Adipocyte (in vitro differentiated cells): ENCODE data around the gene SLC25A1.
"Not testable (repeated sequence)": the region's sequence is repeated elsewhere in the genome, so short reads cannot be mapped to it uniquely, and the experiment has no call there.

Experiments
- DNase-seq: peaks from one replicate; pipeline ENCODE4 v3.0.0-alpha.2; 2015; ENCODE audit warnings: low read depth
- H3K27me3 ChIP-seq: replicated peaks from 2 replicates; pipeline ENCODE4 v1.7.0; 2013; ENCODE audit warnings: mild to moderate bottlenecking, low read length, moderate library complexity; ENCODE audit not compliant: control insufficient read depth, insufficient read depth
- H3K36me3 ChIP-seq: 2 replicates; pipeline ENCODE4 v1.7.0; 2013; ENCODE audit warnings: low read length, mild to moderate bottlenecking, moderate library complexity; ENCODE audit not compliant: control insufficient read depth, insufficient read depth, severe bottlenecking
- H3K4me1 ChIP-seq: 2 replicates; pipeline ENCODE4 v1.7.0; 2013; ENCODE audit warnings: mild to moderate bottlenecking, low read length, moderate library complexity; ENCODE audit not compliant: control insufficient read depth, insufficient read depth
- H3K4me3 ChIP-seq: 2 replicates; pipeline ENCODE4 v1.7.0; 2013; ENCODE audit warnings: mild to moderate bottlenecking, low read length, moderate library complexity
- H3K9ac ChIP-seq: 2 replicates; pipeline ENCODE4 v1.7.0; 2013; ENCODE audit warnings: mild to moderate bottlenecking, low read length, moderate library complexity
- H3K9me3 ChIP-seq: 2 replicates; pipeline ENCODE4 v1.7.0; 2013; ENCODE audit warnings: mild to moderate bottlenecking, low read length, moderate library complexity; ENCODE audit not compliant: control insufficient read depth

The SLC25A1 gene

GRCh38 chr22:19169947-19170318 lies 8.6 kb downstream of the SLC25A1 start:
- peak overlapping the region; percentile 49 for H3K4me3 ChIP-seq
- no peak for DNase-seq
- H3K4me1 ChIP-seq, result peaks cover 36% of the 10 kb centered on the region
- H3K9me3 ChIP-seq, result no peaks in the 10 kb centered on the region
- no peaks in the 10 kb centered on the region for H3K36me3 ChIP-seq
- peaks cover 25% of the 10 kb centered on the region for H3K27me3 ChIP-seq
- peak overlapping the region; percentile 71 for H3K9ac ChIP-seq

- Histone ChIP-seq H3K36me3 (no peaks in the 10 kb centered on the region), H3K9me3 (no peaks in the 10 kb centered on the region), H3K9ac (peak overlapping the region; percentile 71), H3K4me3 (peak overlapping the region; percentile 49), H3K4me1 (peaks cover 30% of the 10 kb centered on the region), H3K27me3 (peaks cover 25% of the 10 kb centered on the region)
- peak; percentile 33 for DNase-seq
Observed at GRCh38 chr22:19169002-19169946, 9.3 kb downstream of the SLC25A1 start.

GRCh38 chr22:19168088-19168890 lies 10.2 kb downstream of the SLC25A1 start:
- no peak overlapping the region for H3K9ac ChIP-seq
- no peak overlapping the region for H3K4me3 ChIP-seq
- no peaks in the 10 kb centered on the region for H3K36me3 ChIP-seq
- H3K4me1 ChIP-seq, result peaks cover 20% of the 10 kb centered on the region
- H3K27me3 ChIP-seq, result peaks cover 25% of the 10 kb centered on the region
- DNase-seq, result no peak
- H3K9me3 ChIP-seq, result no peaks in the 10 kb centered on the region

GRCh38 chr22:19167106-19167869 lies 11.2 kb downstream of the SLC25A1 start:
- H3K4me3 ChIP-seq, result no peak overlapping the region
- no peaks in the 10 kb centered on the region for H3K9me3 ChIP-seq
- no peak for DNase-seq
- peaks cover 10% of the 10 kb centered on the region for H3K4me1 ChIP-seq
- peaks cover 25% of the 10 kb centered on the region for H3K27me3 ChIP-seq
- no peak overlapping the region for H3K9ac ChIP-seq
- no peaks in the 10 kb centered on the region for H3K36me3 ChIP-seq

- no peak overlapping the region for H3K4me3 ChIP-seq
- H3K36me3 ChIP-seq, result no peaks in the 10 kb centered on the region
- no peak for DNase-seq
- no peak overlapping the region for H3K9ac ChIP-seq
- H3K9me3 ChIP-seq, result no peaks in the 10 kb centered on the region
- H3K27me3 ChIP-seq, result peaks cover 33% of the 10 kb centered on the region
- peaks cover 8% of the 10 kb centered on the region for H3K4me1 ChIP-seq
Observed at GRCh38 chr22:19166421-19166820, 12.1 kb downstream of the SLC25A1 start.

- no peaks in the 10 kb centered on the region for H3K4me1 ChIP-seq
- no peak overlapping the region for H3K9ac ChIP-seq
- no peaks in the 10 kb centered on the region for H3K9me3 ChIP-seq
- no peaks in the 10 kb centered on the region for H3K36me3 ChIP-seq
- DNase-seq, result no peak
- H3K27me3 ChIP-seq, result peaks cover 33% of the 10 kb centered on the region
- no peak overlapping the region for H3K4me3 ChIP-seq
Observed at GRCh38 chr22:19164425-19164824, 14.1 kb downstream of the SLC25A1 start.

- DNase-seq, result not testable (repeated sequence)
- peaks cover 15% of the 10 kb centered on the region for H3K27me3 ChIP-seq
Observed at GRCh38 chr22:19158649-19159048, 19.9 kb downstream of the SLC25A1 start.

GRCh38 chr22:19156109-19156508 lies 22.4 kb downstream of the SLC25A1 start:
- H3K27me3 ChIP-seq, result peaks cover 26% of the 10 kb centered on the region
- H3K9me3 ChIP-seq, result peaks cover 11% of the 10 kb centered on the region
- DNase-seq, H3K36me3 ChIP-seq, H3K4me3 ChIP-seq, H3K9ac ChIP-seq, H3K4me1 ChIP-seq: not testable (repeated sequence)

More at GRCh38 chr22:19158649-19159048, 19.9 kb downstream of the SLC25A1 start:
- not testable (repeated sequence) for H3K4me3 ChIP-seq, H3K9ac ChIP-seq, H3K4me1 ChIP-seq, H3K9me3 ChIP-seq, H3K36me3 ChIP-seq

- no peak overlapping the region for H3K9ac ChIP-seq
Observed at GRCh38 chr22:19152942-19153883, 25.3 kb downstream of the SLC25A1 start.

More at GRCh38 chr22:19152942-19153883, 25.3 kb downstream of the SLC25A1 start:
- H3K4me1 ChIP-seq, result no peaks in the 10 kb centered on the region
- H3K4me3 ChIP-seq, result no peak overlapping the region
- H3K9me3 ChIP-seq, result peaks cover 11% of the 10 kb centered on the region
- no peak for DNase-seq
- peaks cover 42% of the 10 kb centered on the region for H3K27me3 ChIP-seq
- no peaks in the 10 kb centered on the region for H3K36me3 ChIP-seq
